Measurements from ENCODE around the gene ATE1.

The ATE1 gene

GRCh38 chr10:121698902-121699301, 228.9 kb downstream of the ATE1 start:
- ChIA-PET CTCF (interaction anchor here (1.4 to 1.5 kb wide), 2 partner anchors 8 to 35 kb away, joined by 3 to 4 read pairs; no protein-coding TSS in a partner anchor), POLR2A (no interaction called here)
- no peak for TF ChIP-seq CTCF (IDR thresholded peaks at IDR 0.05; ENCODE audit: control extremely low read depth, extremely low read depth, low read depth, missing control alignments)
- no peak for DNase-seq (ENCODE audit: extremely low spot score)

- ChIA-PET CTCF (interaction anchor here (1.4 to 2.1 kb wide), 3 partner anchors 9 to 749 kb away, joined by 3 to 6 read pairs (median 4); no protein-coding TSS in a partner anchor), POLR2A (no interaction called here)
- no peak for DNase-seq (ENCODE audit: extremely low spot score)
- no peak for TF ChIP-seq CTCF (IDR thresholded peaks at IDR 0.05; ENCODE audit: control extremely low read depth, extremely low read depth, low read depth, missing control alignments)
Measured at GRCh38 chr10:121698336-121698735, 229.5 kb downstream of the ATE1 start.

- DNase-seq (ENCODE audit: extremely low spot score): peak; percentile 25
- ChIA-PET POLR2A (no interaction called here), CTCF (interaction anchor here (0.7 to 2.1 kb wide), 7 partner anchors 10 to 748 kb away, joined by 3 to 6 read pairs (median 4); no protein-coding TSS in a partner anchor)
- TF ChIP-seq CTCF (IDR thresholded peaks at IDR 0.05; ENCODE audit: control extremely low read depth, extremely low read depth, low read depth, missing control alignments): no peak
Measured at GRCh38 chr10:121696854-121697253, 231.0 kb downstream of the ATE1 start.

GRCh38 chr10:121695731-121696464, 231.9 kb downstream of the ATE1 start:
- DNase-seq (ENCODE audit: extremely low spot score): no peak
- POLR2A ChIA-PET: no interaction called here
- no peak for TF ChIP-seq CTCF (IDR thresholded peaks at IDR 0.05; ENCODE audit: control extremely low read depth, extremely low read depth, low read depth, missing control alignments)
- CTCF ChIA-PET: interaction anchor here (0.7 to 2.1 kb wide), 6 partner anchors 9 to 70 kb away, joined by 3 to 5 read pairs (median 4); no protein-coding TSS in a partner anchor

GRCh38 chr10:121694966-121695643, 232.7 kb downstream of the ATE1 start:
- no peak for DNase-seq (ENCODE audit: extremely low spot score)
- ChIA-PET POLR2A (no interaction called here), CTCF (interaction anchor here (0.6 to 2.1 kb wide), 5 partner anchors 8 to 28 kb away, joined by 3 to 5 read pairs (median 3); no protein-coding TSS in a partner anchor)
- TF ChIP-seq CTCF (IDR thresholded peaks at IDR 0.05; ENCODE audit: control extremely low read depth, extremely low read depth, low read depth, missing control alignments): no peak

- CTCF ChIA-PET: interaction anchor here (1.3 to 2.1 kb wide), 3 partner anchors 7 to 16 kb away, joined by 3 to 5 read pairs (median 3); no protein-coding TSS in a partner anchor
- DNase-seq (ENCODE audit: extremely low spot score): no peak
- POLR2A ChIA-PET: no interaction called here
- no peak for TF ChIP-seq CTCF (IDR thresholded peaks at IDR 0.05; ENCODE audit: control extremely low read depth, extremely low read depth, low read depth, missing control alignments)
Measured at GRCh38 chr10:121694327-121694965, 233.4 kb downstream of the ATE1 start.

All from GM10248 (cell line).